CD4-positive, alpha-beta T cell treated with Interleukin-21 for 1 hour (primary cell): ENCODE results near the gene STX18.
"Not testable (repeated sequence)": the region's sequence is repeated elsewhere in the genome, so short reads cannot be mapped to it uniquely, and the experiment has no call there.

Experiments used
- DNase-seq: peaks from one replicate; pipeline ENCODE4 v3.0.0-alpha.2; 2020

Gene STX18

DNA sequence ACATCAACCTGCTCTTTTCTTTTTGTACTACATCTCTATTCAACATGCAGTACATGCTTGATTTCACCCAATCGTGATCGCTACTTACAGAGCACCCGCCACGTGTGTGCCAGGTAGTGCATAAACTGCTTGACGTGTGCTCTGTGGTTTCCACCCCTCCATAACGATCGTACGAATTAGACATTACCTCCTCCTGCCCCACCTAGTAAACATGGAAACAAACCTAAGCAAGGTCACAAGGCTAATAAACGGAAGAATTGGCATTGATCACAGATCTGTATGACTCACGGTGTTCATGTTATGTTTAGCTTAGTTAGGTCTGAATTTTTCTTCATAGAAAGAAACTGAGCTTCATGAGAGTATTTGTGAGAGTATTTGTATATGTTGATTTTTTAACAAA, 64.1 kb downstream of the STX18 start:
- DNase-seq, result no peak

DNA sequence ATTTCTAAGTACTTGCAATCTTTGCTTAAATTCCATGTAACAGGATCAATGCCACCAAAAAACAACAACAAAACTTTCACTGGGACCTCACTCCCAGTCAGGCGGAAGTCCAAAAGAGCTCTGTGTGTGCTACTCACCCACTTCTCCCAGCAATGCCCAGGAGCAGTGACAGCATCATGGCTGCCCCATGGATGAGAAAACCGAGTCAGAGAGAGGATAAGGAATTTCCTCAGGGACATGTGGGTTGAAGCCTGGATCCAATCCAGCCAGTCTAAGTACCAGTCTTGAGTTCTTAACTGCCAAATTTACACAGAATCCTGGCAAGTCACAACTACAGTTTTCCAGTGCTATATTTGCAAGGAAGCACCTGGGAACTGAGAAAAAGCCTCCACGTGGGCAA, 64.5 kb downstream of the STX18 start:
- no peak for DNase-seq

GRCh38 chr4:4474476-4474875, 67.4 kb downstream of the STX18 start:
- no peak for DNase-seq

DNA sequence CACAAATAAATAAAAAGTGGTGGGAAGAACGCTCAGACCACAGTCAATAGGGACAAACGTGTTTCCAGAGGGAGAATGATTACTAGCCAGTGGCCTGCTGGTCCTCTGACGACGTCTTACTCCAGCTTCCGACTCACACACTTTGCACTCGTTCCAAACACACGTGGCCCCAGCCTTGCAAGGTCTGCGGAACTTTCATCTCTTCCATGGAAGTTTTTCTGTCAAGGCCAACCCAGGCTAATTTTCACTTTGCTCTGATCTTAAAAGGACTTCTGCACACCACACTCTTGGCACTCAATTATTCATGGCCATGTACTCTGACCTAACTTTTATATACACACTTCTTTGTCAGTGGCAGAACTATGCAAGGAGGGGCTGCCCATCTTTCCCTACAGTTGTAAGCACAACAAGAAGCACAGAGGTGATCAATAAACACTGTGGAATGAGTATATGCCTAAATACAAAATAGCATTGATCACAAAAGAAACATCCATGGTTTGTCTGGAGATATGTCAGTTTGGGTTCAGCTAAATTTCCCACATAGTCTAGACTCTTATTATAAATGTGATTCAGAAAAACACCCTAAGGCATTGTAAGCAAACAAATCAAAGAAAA, 69.4 kb downstream of the STX18 start:
- no peak for DNase-seq

DNA sequence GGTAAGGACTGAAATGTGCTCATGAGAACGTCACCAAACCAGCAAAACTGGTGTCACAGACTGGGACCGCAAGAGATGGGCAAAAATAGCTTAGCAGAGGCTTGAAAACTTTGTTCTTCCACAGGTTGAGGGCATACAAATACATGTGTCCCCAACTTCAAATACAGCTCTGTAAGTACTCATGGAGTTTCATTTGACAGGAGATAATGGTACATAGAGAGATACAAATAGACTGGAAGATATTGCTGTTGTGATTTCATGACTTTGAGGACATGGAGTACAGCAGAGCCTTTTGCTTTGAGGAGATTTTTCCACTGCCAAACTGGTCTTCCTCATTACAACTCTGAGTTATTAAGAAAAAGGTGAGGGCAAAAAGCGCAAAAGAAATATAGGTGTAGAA, 70.7 kb downstream of the STX18 start:
- DNase-seq, result no peak

- no peak for DNase-seq
Observed at GRCh38 chr4:4470208-4470607, 71.6 kb downstream of the STX18 start.

DNA sequence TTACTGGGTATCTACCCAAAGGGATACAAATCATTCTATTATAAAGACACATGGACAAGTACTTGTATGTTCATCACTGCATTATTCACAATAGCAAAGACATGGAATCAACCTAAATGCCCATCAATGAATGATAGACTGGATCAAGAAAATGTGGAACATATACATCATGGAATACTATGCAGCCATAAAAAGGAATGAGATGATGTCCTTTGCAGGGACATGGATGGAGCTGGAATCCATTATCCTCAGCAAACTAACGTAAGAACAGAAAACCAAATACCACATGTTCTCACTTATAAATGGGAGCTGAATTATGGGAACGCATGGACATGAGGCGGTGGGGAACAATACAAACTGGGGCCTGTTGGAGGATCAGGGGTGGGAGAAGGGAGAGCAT, 76.6 kb downstream of the STX18 start:
- DNase-seq, result not testable (repeated sequence)

GRCh38 chr4:4462970-4463369, 78.9 kb downstream of the STX18 start:
- DNase-seq, result no peak

DNA sequence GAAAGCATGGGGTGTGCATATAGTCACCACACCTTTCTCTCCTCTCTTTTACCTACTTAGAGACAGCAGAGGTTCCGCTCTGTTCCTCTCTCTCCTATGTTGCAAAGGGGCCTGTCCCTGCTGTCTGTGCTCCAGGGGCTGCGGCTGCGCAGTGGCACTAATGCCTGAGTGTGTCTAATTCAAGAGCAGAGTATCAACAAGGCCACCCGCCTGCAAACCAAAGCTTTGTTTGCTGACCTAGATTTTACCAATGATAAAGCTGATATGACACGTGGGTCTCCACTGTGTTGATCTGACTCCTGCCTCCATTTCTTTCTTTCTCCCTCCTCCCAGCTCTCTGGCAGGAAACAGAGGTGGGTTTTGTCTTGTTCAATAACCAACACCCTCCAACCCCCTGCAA, 80.0 kb downstream of the STX18 start:
- peak; percentile 73 for DNase-seq

DNA sequence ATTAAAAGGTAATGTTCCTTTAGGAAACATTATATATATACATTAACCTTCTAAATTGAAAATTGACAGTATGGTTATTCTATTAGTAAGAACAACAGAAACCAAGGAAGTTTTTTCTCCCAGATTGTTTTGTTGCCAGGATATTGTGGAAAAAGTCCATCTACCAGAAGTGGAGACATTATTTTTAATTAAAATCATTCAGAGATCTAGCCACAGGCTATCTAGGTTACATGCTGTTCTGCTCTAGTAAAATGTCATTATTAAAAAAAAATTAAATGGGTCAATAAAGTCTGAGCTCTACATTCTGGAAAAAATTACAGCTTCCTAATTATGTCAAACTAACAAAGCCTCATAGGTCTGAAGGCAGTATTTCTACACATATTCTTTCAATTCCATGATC, 80.7 kb downstream of the STX18 start:
- DNase-seq, result no peak

DNA sequence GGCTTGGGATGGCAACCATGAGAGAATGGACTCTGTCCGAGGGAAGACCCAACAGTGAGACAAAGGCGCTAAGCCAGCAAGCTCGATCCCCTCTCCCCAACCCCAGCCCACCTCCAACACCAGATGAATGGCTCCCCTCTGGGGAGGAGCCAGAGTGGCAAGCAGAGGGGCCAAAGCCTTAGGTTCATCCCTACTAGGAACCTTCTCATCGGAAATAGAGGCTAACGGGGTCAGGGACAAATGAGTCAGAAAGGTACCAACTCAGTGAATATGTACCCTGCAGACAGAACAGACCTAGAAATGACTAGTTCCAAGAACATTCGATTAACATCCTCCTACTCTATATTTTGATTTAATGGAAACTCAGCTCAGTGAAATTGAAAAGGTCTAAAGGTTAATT, 81.1 kb downstream of the STX18 start:
- no peak for DNase-seq

- no peak for DNase-seq
Observed at GRCh38 chr4:4459181-4459580, 82.7 kb downstream of the STX18 start.

DNA sequence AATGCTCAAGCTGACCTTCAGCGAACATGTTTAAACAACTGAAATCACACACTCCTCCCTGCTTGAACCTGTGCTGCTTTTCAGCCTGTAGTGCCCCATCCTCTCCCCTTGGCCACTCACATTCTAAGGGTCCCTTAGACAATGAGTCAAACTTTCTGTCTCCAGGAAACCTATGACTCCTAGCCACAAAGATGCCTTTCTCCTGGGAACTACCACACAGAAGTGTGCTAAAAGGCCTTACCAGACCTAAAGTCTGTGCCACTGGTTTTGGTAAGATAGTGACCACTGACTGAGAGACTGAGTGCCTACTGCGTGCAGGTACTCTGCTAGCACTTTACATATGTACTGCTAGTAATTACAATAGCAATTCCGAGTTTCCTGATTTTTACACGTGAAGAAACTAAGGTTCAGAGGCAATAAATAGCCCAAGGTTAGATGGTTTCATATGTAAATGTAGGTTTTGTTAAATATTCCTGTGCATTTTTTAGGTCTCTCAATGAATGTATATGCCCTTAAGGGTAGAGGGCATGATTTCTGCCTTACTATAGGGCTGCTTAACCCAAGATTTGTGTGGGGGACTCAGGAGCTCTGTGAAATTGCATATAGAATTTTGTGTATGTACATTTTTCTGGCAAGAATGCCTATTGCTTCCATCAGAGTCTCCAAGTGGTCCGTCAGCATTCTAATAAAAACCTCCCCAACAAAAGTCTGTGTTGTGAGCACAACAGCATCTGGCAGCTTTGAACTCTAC, 83.9 kb downstream of the STX18 start:
- no peak for DNase-seq

GRCh38 chr4:4456816-4457578, 84.9 kb downstream of the STX18 start:
- DNase-seq, result no peak

DNA sequence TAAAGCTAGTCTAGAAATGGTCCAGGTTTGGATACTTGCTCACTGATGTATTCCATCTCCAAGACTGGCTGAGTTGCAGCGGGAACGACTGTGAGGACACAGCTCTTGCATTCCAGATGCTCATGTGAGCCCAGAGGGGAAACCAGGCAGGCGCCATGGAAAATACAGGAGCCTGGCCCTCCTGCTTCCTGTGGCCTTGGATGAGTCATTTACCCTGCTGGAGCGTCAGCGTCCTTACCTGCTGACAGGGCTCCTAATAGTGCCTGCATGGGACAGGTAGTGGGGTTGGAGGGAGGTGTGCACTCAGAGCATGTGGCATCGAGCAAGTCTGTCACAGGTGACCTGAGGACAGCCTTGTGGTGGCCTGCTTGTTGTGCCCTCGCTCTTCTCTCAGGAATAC, 85.5 kb downstream of the STX18 start:
- DNase-seq, result no peak

- no peak for DNase-seq
Observed at GRCh38 chr4:4455210-4455865, 86.5 kb downstream of the STX18 start.

DNA sequence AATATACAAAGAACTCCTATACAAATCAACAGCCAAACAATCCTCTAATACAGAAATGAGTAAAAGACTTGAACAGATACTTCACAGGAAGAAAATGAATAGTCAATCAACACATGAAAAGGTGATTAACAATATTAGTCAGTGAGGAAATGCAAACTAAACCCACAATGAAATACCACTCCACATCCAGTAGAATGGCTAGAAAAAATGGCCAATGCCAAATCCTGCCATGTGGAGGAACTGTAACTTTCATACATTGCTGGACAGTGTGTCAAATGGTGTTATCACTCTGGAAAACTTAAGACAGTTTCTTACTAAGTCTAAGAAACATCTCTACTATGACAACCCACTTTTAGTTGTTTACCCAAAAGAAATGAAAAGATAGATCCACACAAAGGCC, 95.4 kb downstream of the STX18 start:
- DNase-seq, result no peak

GRCh38 chr4:4443821-4444220, 98.0 kb downstream of the STX18 start:
- DNase-seq, result no peak

DNA sequence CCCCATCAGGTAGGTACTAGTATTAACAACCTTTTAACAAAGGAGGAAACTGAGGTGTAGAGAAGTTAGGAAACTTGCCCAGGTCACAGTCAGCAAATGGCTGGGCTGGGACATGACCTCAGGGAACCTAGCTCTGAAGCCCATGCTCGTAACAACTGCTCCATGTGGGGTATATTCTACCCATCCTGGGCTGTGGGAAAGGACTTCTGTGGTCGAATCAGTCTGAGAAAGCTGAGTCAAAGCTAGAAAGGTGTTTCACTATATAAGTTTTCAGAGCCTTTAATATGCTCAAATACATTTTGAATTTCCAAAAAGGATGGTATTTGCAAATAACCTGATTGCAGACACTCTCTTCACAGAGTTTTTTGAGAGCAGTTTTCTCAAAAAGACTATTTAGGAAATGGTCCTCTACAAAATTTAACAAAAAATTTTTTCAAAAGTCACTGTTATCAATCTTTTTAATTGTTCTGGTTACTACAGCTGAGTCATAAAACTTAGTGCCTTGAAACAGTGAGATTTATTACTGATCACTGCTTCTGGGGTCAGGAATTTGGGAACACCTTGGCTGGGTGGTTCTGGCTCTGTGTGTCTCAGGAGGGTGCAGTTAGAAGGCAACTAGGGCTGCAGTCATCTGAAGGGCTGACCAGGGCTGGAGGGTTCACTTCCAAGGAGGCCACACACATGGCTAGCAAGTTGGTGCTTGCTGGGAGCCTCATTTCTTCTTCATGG, 101.4 kb downstream of the STX18 start:
- DNase-seq, result no peak

GRCh38 chr4:4439782-4440181, 102.1 kb downstream of the STX18 start:
- DNase-seq, result no peak

GRCh38 chr4:4438891-4439290, 103.0 kb downstream of the STX18 start:
- DNase-seq, result no peak

- DNase-seq, result no peak
Observed at GRCh38 chr4:4437798-4438470, 103.9 kb downstream of the STX18 start.
